GM12891 (cell line): ENCODE results near the gene KRT13.

Experiments used
- POLR2A ChIP-seq: IDR thresholded peaks from 2 replicates; pipeline ENCODE4 v1.6.1; 2011; ENCODE audit warnings: low read depth, low read length, control low read depth
- POLR2AphosphoS5 ChIP-seq: IDR thresholded peaks from 2 replicates; pipeline ENCODE4 v1.6.1; 2011; ENCODE audit warnings: low read depth, low read length, control low read depth
- POU2F2 ChIP-seq: IDR thresholded peaks from 2 replicates; pipeline ENCODE4 v1.6.1; 2011; ENCODE audit warnings: low read depth, mild to moderate bottlenecking, control low read depth, low read length, moderate library complexity

- TF ChIP-seq POU2F2: no peak
- no peak for TF ChIP-seq POLR2A
- TF ChIP-seq POLR2AphosphoS5: no peak
Measured at GRCh38 chr17:41476866-41477815, 28.3 kb downstream of the KRT13 start.
